Effector CD4-positive, alpha-beta T cell (primary cell): ENCODE data around the gene PPP1R27.
A peak's percentile ranks its signal among the peaks of the same experiment; 100 is the strongest.
"Not testable (repeated sequence)": the region's sequence is repeated elsewhere in the genome, so short reads cannot be mapped to it uniquely, and the experiment has no call there.

Experiments used
- DNase-seq: peaks from one replicate; pipeline ENCODE4 v3.0.0-alpha.2; 2020

PPP1R27 gene

GRCh38 chr17:81840826-81841778 is 6.3 kb upstream of the PPP1R27 start:
- no peak for DNase-seq

- DNase-seq: not testable (repeated sequence)
Measured at GRCh38 chr17:81840059-81840458, 5.2 kb upstream of the PPP1R27 start.

- DNase-seq: no peak
Measured at GRCh38 chr17:81839301-81839700, 4.5 kb upstream of the PPP1R27 start.

DNA sequence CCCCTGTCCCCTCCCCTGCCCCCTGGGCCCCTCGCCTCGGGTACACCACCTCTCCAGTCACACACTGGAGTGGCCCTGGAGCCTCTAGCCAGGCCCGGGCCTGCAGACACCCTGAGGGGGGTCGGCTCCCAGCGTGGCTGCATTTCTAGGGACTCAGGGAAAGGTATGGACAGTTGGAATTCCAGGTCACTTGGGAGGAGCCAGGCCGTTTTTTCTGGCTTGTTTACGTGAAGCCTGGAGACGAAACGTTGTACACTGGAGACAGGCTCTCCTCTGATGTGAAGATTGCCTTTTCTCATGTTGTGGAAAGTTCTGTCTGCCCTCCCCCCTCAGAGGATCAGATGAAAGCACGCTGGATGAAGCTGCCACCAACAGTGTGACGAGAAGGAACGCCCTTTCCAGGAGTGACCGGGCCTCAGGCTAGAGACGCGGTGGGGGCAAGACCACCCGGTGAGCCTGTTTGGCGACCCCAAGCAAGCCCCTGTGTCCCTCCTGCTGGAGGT is 4.0 kb upstream of the PPP1R27 start:
- no peak for DNase-seq

- no peak for DNase-seq
Measured at GRCh38 chr17:81837641-81838040, 2.8 kb upstream of the PPP1R27 start.

DNA sequence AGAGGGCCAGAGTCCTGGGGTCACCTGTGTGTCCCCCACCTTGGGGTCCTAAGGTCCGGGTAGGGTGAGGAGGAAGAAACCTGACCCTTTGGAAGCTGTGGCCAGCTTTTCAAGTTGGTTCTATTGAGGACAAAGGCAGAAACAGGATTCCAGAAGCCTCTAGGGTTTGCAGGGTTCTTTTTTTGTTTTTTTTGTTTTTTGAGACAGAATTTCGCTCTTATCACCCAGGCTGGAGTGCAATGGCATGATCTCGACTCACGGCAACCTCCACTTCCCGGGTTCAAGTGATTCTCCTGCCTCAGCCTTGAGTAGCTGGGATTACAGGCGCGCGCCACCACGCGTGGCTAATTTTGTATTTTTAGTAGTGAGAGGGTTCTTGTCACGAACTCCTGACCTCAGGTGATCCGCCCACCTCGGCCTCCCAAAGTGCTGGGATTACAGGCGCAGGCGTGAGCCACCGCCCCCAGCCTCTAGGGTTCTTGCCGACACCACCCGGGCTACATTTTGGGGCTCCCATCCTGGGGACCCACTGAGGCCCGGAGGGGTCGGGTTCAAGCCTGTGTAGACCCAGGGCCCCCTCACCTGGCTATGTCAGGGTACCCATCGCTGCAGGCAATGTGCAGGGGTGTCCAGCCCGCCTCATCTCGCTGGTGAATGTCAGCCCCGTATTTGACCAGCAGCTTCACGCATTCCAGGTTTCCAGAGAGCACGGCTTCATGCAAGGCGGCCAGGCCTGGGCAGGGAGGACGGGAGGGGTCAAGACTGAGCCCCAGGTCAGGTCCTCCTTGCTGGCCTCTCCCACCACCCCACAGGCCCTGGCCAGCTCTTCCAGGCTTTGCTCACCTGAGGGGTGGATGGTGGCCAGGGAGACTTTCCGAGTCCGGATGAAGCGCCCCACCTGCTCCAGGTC is 674 bp downstream of the PPP1R27 start:
- no peak for DNase-seq

DNA sequence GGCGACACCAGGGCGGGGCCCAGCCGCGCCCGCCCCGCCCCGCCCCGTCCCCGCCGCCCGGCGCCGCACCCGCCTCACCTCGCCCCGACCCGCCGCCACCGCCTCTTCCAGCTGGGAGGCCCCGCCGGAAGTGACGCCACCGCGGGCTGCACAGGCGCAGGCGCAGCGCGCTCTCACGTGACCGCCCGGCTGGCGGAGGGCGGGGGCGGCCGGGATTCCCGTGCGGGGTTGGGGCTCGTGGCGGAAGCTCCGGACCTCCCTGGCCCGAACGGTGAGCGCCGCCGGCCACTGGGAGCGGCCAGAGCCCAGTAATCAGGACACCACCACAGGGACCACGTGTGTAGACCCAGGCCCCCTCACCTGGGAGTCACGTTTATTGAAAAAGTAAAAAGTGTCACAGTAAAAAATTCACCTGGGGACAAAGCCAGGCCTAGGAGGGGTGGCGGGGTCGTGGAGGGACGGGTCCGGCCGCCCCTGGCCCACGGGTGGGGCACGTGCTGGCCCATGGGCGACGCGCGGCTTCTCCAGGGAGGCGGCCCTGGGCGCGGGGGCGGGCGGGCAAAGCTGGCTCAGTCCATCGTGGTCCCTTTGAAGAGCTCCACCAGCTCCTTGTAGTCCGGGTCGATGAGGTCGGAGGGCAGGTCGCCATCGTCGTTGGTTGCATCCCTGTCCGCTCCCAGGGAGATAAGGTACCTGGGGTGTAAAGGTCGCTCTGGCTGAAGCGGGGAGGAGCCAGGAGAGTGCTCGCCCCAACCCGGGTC is 1.5 kb downstream of the PPP1R27 start, which contains the start of gene MCRIP1:
Gene MCRIP1 (minus strand): TSS at position 132 of the 761 bp plus-strand sequence. CDS start 8,785 bp downstream, outside the sequence.
- DNase-seq: peak; percentile 90

- no peak for DNase-seq
Measured at GRCh38 chr17:81832608-81833159, 2.2 kb downstream of the PPP1R27 start.

GRCh38 chr17:81831957-81832607 is 2.8 kb downstream of the PPP1R27 start:
- DNase-seq: peak; percentile 26

DNA sequence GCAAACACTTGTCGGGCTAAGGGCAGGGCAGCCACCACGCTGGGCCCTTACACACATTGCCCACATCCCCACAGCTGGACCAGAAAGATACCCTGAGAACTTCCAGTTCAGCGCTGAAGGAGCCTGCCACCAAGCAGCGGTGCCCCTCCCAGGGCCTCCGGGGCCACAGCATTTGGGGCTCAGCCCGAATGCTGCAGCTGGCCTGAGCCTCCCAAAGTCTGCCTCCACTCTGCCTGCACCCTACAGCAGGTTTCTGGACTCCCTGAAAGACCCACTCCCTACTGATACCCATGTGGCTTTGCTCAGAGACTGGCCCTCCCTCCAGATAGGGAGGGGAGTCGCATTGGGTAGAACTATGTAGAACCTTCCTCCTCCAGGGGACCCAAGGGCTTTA is 3.3 kb downstream of the PPP1R27 start:
- no peak for DNase-seq

- no peak for DNase-seq
Measured at GRCh38 chr17:81829858-81830257, 5.0 kb downstream of the PPP1R27 start.

GRCh38 chr17:81828656-81829055 is 6.2 kb downstream of the PPP1R27 start:
- no peak for DNase-seq

GRCh38 chr17:81825841-81826466 is 8.9 kb downstream of the PPP1R27 start:
- DNase-seq: no peak

GRCh38 chr17:81824595-81824994 is 10.3 kb downstream of the PPP1R27 start:
- no peak for DNase-seq

- no peak for DNase-seq
Measured at GRCh38 chr17:81823820-81824550, 10.9 kb downstream of the PPP1R27 start.

GRCh38 chr17:81822996-81823819 is 11.6 kb downstream of the PPP1R27 start:
- DNase-seq: no peak

- no peak for DNase-seq
Measured at GRCh38 chr17:81822312-81822637, 12.6 kb downstream of the PPP1R27 start.

DNA sequence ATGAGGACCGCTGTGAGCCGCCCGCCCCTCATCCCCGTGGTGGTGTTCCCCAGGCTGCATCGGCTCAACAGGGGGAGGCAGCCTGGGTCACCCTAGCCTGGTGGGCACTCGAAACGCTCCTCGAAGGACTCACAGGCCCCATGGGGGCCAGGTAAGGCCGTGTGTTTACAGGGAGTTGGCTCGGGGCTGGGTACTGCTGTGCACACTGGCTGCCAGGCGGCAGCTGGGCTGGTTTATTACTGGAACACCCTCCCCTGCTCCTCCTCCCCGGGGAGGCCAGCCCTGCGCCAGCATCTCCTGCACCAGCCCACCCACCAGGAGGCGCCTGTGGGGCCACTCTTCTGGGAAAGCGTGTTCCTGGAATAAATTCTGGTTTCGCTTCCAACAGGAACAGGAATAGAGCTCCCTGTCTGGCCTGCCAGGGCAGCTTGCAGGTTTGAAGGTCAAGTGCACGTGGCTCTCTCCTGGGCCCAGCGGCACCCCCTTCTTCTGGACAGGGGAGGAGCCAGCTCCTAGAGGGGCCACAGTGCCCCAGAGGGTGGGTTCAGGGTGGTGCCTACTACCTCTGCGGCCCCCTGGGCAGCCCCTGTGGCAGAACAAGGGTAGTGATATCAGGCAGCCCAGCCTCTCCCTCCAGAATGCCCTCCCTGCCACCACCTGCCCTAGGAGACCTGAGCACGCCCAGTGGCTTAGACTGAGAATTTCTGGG is 13.1 kb downstream of the PPP1R27 start:
- no peak for DNase-seq

- no peak for DNase-seq
Measured at GRCh38 chr17:81821147-81821546, 13.7 kb downstream of the PPP1R27 start.
